ENCODE data around the gene CALM1.
A peak's percentile ranks its signal among the peaks of the same experiment; 100 is the strongest.

The CALM1 gene

DNA sequence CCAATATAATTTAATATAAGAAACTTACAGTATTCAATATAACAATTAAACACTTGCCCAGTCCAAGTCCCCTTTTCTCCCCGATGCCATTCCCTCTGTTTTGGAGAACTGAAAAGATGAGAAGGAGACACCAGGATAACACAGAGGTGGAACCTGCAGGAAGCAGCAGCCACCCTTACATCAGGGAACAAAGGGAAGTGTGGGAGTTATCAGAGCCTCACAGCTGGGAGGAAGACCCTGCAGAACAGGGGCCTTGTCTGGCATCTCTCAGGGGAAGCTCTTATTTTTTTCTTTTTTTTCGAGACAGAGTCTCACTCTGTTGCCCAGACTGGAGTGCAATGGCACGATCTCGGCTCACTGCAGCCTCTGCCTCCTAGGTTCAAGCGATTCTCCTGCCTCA is 52.6 kb downstream of the CALM1 start:
- H3K4me1 ChIP-seq (ENCODE audit: control insufficient read depth, insufficient read depth, low read length), result peaks cover 3% of the 10 kb centered on the region
- H3K9ac ChIP-seq (ENCODE audit: low read depth, low read length), result no peak overlapping the region
- no peaks in the 10 kb centered on the region for H3K36me3 ChIP-seq (ENCODE audit: control insufficient read depth, insufficient read depth, low read length)
- no peaks in the 10 kb centered on the region for H3K27me3 ChIP-seq (ENCODE audit: control insufficient read depth, insufficient read depth, low read length)
- H3K9me3 ChIP-seq (ENCODE audit: control insufficient read depth, insufficient read depth, low read length), result no peaks in the 10 kb centered on the region
- no peak overlapping the region for H3K4me3 ChIP-seq (ENCODE audit: low read depth, low read length)

GRCh38 chr14:90450151-90450550 is 53.3 kb downstream of the CALM1 start:
- no peaks in the 10 kb centered on the region for H3K9me3 ChIP-seq (ENCODE audit: control insufficient read depth, insufficient read depth, low read length)
- no peak overlapping the region for H3K9ac ChIP-seq (ENCODE audit: low read depth, low read length)
- H3K36me3 ChIP-seq (ENCODE audit: control insufficient read depth, insufficient read depth, low read length), result no peaks in the 10 kb centered on the region
- no peaks in the 10 kb centered on the region for H3K27me3 ChIP-seq (ENCODE audit: control insufficient read depth, insufficient read depth, low read length)
- peaks cover 5% of the 10 kb centered on the region for H3K4me1 ChIP-seq (ENCODE audit: control insufficient read depth, insufficient read depth, low read length)
- H3K4me3 ChIP-seq (ENCODE audit: low read depth, low read length), result no peak overlapping the region

DNA sequence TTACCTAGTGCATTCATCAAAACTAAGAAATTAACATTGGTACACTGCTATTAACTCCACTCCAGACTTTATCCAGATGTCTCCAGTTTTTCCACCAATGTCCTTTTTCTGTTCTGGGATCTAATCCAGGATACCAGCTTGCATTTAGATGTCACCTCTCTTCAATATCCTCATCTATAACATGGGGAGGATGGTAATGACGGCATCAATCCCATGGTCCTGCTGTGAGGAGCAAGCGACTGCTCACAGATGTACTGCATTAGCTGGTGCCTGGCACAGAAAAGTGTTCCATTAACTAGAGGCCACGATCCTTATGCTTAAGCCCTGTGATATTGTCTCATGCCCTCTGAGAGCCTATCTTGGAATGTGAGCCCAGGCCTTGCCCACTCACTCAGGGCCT is 53.8 kb downstream of the CALM1 start:
- Histone ChIP-seq H3K27me3 (ENCODE audit: control insufficient read depth, insufficient read depth, low read length) (no peaks in the 10 kb centered on the region), H3K9ac (ENCODE audit: low read depth, low read length) (no peak overlapping the region), H3K4me1 (ENCODE audit: control insufficient read depth, insufficient read depth, low read length) (peaks cover 5% of the 10 kb centered on the region), H3K4me3 (ENCODE audit: low read depth, low read length) (no peak overlapping the region), H3K9me3 (ENCODE audit: control insufficient read depth, insufficient read depth, low read length) (no peaks in the 10 kb centered on the region), H3K36me3 (ENCODE audit: control insufficient read depth, insufficient read depth, low read length) (no peaks in the 10 kb centered on the region)

DNA sequence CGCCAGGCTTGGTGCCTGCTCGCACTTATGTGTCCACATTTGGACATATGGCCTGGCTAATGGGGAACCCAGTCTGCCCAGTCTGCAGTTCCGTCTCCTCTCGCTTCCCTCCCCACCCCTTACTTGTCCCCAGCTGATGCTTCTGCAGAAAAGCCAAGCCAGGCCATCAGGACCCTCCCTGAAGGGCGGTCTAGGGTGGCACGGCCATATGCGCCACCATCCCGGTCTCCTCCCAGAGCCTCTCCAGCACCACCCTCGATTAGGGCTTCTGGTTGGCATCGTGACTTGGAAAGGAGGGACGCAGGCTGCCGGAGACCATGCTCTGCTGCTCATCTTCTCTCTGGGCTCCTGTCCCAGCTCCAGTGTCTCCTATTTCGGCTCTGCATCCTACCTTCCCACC is 54.6 kb downstream of the CALM1 start:
- H3K36me3 ChIP-seq (ENCODE audit: control insufficient read depth, insufficient read depth, low read length), result no peaks in the 10 kb centered on the region
- no peaks in the 10 kb centered on the region for H3K27me3 ChIP-seq (ENCODE audit: control insufficient read depth, insufficient read depth, low read length)
- no peaks in the 10 kb centered on the region for H3K9me3 ChIP-seq (ENCODE audit: control insufficient read depth, insufficient read depth, low read length)
- H3K9ac ChIP-seq (ENCODE audit: low read depth, low read length), result no peak overlapping the region
- no peak overlapping the region for H3K4me3 ChIP-seq (ENCODE audit: low read depth, low read length)
- peaks cover 5% of the 10 kb centered on the region for H3K4me1 ChIP-seq (ENCODE audit: control insufficient read depth, insufficient read depth, low read length)

DNA sequence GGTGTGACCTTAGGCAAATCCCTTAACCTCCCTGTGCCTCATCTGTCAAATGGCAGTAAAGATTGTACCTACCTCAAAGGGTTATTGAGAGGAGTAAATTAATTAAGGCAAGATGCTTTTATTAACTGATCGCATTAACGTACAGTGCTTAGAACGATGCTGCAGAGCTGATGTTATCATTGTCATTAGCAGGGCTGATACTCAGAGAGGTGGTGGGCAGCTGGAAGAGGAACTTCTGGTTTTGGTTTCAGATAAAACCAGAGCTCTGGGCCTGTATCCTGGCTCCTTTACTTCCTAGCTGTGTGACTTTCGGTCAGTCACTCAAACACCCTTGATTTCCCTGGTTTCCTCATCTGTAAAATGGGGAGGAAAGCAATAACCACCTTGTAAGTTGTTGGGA is 55.1 kb downstream of the CALM1 start:
- Histone ChIP-seq H3K9ac (ENCODE audit: low read depth, low read length) (no peak overlapping the region), H3K36me3 (ENCODE audit: control insufficient read depth, insufficient read depth, low read length) (no peaks in the 10 kb centered on the region), H3K4me1 (ENCODE audit: control insufficient read depth, insufficient read depth, low read length) (peaks cover 5% of the 10 kb centered on the region), H3K9me3 (ENCODE audit: control insufficient read depth, insufficient read depth, low read length) (no peaks in the 10 kb centered on the region), H3K4me3 (ENCODE audit: low read depth, low read length) (no peak overlapping the region), H3K27me3 (ENCODE audit: control insufficient read depth, insufficient read depth, low read length) (no peaks in the 10 kb centered on the region)

GRCh38 chr14:90452366-90452765 is 55.5 kb downstream of the CALM1 start:
- Histone ChIP-seq H3K4me1 (ENCODE audit: control insufficient read depth, insufficient read depth, low read length) (peaks cover 5% of the 10 kb centered on the region), H3K9ac (ENCODE audit: low read depth, low read length) (no peak overlapping the region), H3K9me3 (ENCODE audit: control insufficient read depth, insufficient read depth, low read length) (no peaks in the 10 kb centered on the region), H3K4me3 (ENCODE audit: low read depth, low read length) (no peak overlapping the region), H3K27me3 (ENCODE audit: control insufficient read depth, insufficient read depth, low read length) (no peaks in the 10 kb centered on the region), H3K36me3 (ENCODE audit: control insufficient read depth, insufficient read depth, low read length) (no peaks in the 10 kb centered on the region)

- Histone ChIP-seq H3K27me3 (ENCODE audit: control insufficient read depth, insufficient read depth, low read length) (no peaks in the 10 kb centered on the region), H3K9ac (ENCODE audit: low read depth, low read length) (no peak overlapping the region), H3K9me3 (ENCODE audit: control insufficient read depth, insufficient read depth, low read length) (no peaks in the 10 kb centered on the region), H3K36me3 (ENCODE audit: control insufficient read depth, insufficient read depth, low read length) (no peaks in the 10 kb centered on the region), H3K4me3 (ENCODE audit: low read depth, low read length) (no peak overlapping the region), H3K4me1 (ENCODE audit: control insufficient read depth, insufficient read depth, low read length) (peaks cover 5% of the 10 kb centered on the region)
Observed at GRCh38 chr14:90453401-90453951, 56.6 kb downstream of the CALM1 start.

DNA sequence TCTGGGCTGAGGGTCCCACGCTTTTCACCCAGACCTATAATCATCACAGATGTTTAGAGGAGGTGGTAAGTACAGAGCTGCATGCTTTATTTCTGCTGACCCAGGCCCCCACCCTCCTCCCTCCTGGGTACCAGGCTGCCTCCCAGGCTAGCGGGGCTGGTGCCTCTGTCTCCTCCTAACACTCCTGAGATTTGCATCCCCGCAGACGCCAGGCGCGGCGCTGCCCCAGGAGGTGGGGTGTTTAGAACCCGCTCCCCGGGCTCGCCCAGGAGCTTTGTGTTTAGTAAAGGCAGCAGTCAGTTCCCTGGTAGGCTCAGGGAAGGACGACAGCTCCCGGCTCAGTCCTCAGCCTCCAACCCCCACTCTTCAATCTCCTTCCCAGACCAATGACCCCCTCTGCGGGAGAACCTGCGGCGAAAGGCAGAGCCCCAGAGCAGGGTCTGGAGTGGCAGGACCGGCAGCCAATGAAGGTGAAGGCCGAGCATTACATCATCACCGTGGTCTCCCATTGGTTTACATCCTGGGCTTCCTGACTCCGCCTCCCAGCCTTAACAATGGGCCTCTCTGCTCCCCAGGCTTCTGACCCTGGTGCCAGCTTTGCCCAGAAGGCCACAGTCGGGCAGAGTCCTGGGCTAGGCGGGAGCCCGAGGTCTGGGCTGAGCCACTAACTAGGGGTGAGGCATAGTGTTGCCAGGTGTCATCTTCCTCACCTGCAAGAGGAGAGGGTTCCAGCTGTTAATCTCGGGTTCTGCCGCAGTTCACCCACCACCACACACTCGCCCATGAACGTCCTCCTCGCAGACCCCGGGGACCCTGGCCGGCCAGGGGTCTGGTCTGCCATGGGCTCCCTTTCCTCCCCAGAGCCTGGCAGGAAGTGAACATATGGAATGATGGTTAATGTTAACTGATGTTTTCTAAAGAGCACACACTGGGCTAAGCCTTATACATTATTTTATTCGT is 57.5 kb downstream of the CALM1 start:
- H3K4me3 ChIP-seq (ENCODE audit: low read depth, low read length), result peak overlapping the region; percentile 53

GRCh38 chr14:90455100-90455571 is 58.3 kb downstream of the CALM1 start:
- peaks cover 5% of the 10 kb centered on the region for H3K4me1 ChIP-seq (ENCODE audit: control insufficient read depth, insufficient read depth, low read length)
- no peak overlapping the region for H3K9ac ChIP-seq (ENCODE audit: low read depth, low read length)
- no peaks in the 10 kb centered on the region for H3K27me3 ChIP-seq (ENCODE audit: control insufficient read depth, insufficient read depth, low read length)
- no peak overlapping the region for H3K4me3 ChIP-seq (ENCODE audit: low read depth, low read length)
- no peaks in the 10 kb centered on the region for H3K36me3 ChIP-seq (ENCODE audit: control insufficient read depth, insufficient read depth, low read length)
- H3K9me3 ChIP-seq (ENCODE audit: control insufficient read depth, insufficient read depth, low read length), result no peaks in the 10 kb centered on the region

More for the DNA sequence above, 57.5 kb downstream of the CALM1 start:
- Histone ChIP-seq H3K27me3 (ENCODE audit: control insufficient read depth, insufficient read depth, low read length) (no peaks in the 10 kb centered on the region), H3K36me3 (ENCODE audit: control insufficient read depth, insufficient read depth, low read length) (no peaks in the 10 kb centered on the region), H3K4me1 (ENCODE audit: control insufficient read depth, insufficient read depth, low read length) (peaks cover 5% of the 10 kb centered on the region), H3K9me3 (ENCODE audit: control insufficient read depth, insufficient read depth, low read length) (no peaks in the 10 kb centered on the region), H3K9ac (ENCODE audit: low read depth, low read length) (peak overlapping the region; percentile 24)

DNA sequence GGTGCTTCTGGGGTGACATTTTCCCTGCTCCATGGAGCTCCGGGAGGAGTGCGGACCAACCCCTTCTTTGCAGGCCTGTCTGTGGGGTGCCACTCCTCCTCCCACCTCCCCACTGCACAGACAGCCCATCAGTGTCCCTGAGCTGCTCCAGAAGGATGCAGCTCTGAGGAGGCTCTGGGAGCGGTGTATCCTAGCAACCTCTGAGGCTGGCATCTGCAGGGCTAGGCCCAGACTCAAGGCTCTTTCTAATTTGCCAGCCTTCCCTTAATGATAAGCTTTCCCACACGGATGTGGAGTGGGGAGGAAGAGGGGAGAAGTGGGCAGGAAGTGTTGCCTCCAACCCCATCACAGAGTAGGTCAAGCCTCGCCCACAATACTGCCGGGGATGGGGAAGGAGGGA is 59.7 kb downstream of the CALM1 start:
- peaks cover 5% of the 10 kb centered on the region for H3K4me1 ChIP-seq (ENCODE audit: control insufficient read depth, insufficient read depth, low read length)
- no peaks in the 10 kb centered on the region for H3K27me3 ChIP-seq (ENCODE audit: control insufficient read depth, insufficient read depth, low read length)
- no peaks in the 10 kb centered on the region for H3K9me3 ChIP-seq (ENCODE audit: control insufficient read depth, insufficient read depth, low read length)

GRCh38 chr14:90457186-90457585 is 60.4 kb downstream of the CALM1 start:
- Histone ChIP-seq H3K4me3 (ENCODE audit: low read depth, low read length) (no peak overlapping the region), H3K4me1 (ENCODE audit: control insufficient read depth, insufficient read depth, low read length) (peaks cover 5% of the 10 kb centered on the region), H3K27me3 (ENCODE audit: control insufficient read depth, insufficient read depth, low read length) (no peaks in the 10 kb centered on the region), H3K9me3 (ENCODE audit: control insufficient read depth, insufficient read depth, low read length) (no peaks in the 10 kb centered on the region), H3K9ac (ENCODE audit: low read depth, low read length) (no peak overlapping the region), H3K36me3 (ENCODE audit: control insufficient read depth, insufficient read depth, low read length) (no peaks in the 10 kb centered on the region)

More for the DNA sequence above, 59.7 kb downstream of the CALM1 start:
- Histone ChIP-seq H3K9ac (ENCODE audit: low read depth, low read length) (no peak overlapping the region), H3K4me3 (ENCODE audit: low read depth, low read length) (no peak overlapping the region), H3K36me3 (ENCODE audit: control insufficient read depth, insufficient read depth, low read length) (no peaks in the 10 kb centered on the region)

All from iPS-15b (cell line).